Measurements from ENCODE around the gene LSS. TPM values are rescaled to one million over a fixed set of nuclear protein-coding genes. Genes with fewer than 3 reads are reported as not detected.

Gene LSS
- total RNA-seq, 2 donors from 2014 or later: 56.7 to 85.2 TPM

- Histone ChIP-seq H3K9ac (ENCODE audit: extremely low read depth, low read length, poor library complexity, severe bottlenecking) (no peak overlapping the region), H3K27ac (ENCODE audit: low read depth, low read length) (no peak overlapping the region), H3K4me3 (ENCODE audit: low read length) (no peak overlapping the region), H3K4me1 (ENCODE audit: control insufficient read depth, insufficient read depth, low read length) (no peaks in the 10 kb centered on the region), H3K9me3 (ENCODE audit: control insufficient read depth, low read length) (no peaks in the 10 kb centered on the region), H3K27me3 (ENCODE audit: control insufficient read depth, insufficient read depth, low read length, poor library complexity, severe bottlenecking) (no peaks in the 10 kb centered on the region), H3K36me3 (ENCODE audit: control insufficient read depth, insufficient read depth, low read length) (peaks cover 20% of the 10 kb centered on the region)
- DNase-seq: no peak
- Mint-ChIP-seq H3K4me3 (no peak overlapping the region), H3K27me3 (ENCODE audit: insufficient read depth) (no peaks in the 10 kb centered on the region), H3K36me3 (ENCODE audit: low read depth) (peaks cover 29% of the 10 kb centered on the region), H3K4me1 (no peaks in the 10 kb centered on the region), H3K9me3 (no peaks in the 10 kb centered on the region), H3K27ac (no peak overlapping the region)
- WGBS, 2 experiments (ENCODE audit: insufficient coverage in 1 of 2, insufficient read length in 1 of 2): 89 to 92% methylated on average over 12 to 16 of the region's 16 CpGs
- TF ChIP-seq CTCF (conservative IDR thresholded peaks at IDR 0.05): peak; percentile 53
Measured at GRCh38 chr21:46210378-46211136, 18.0 kb downstream of the LSS start.

GRCh38 chr21:46208761-46209721, 19.5 kb downstream of the LSS start:
- DNase-seq: no peak
- Mint-ChIP-seq H3K36me3 (ENCODE audit: low read depth) (peaks cover 39% of the 10 kb centered on the region), H3K27me3 (ENCODE audit: insufficient read depth) (no peaks in the 10 kb centered on the region), H3K4me1 (no peaks in the 10 kb centered on the region), H3K27ac (no peak overlapping the region), H3K4me3 (no peak overlapping the region), H3K9me3 (no peaks in the 10 kb centered on the region)
- Histone ChIP-seq H3K4me1 (ENCODE audit: control insufficient read depth, insufficient read depth, low read length) (no peaks in the 10 kb centered on the region), H3K9me3 (ENCODE audit: control insufficient read depth, low read length) (no peaks in the 10 kb centered on the region), H3K9ac (ENCODE audit: extremely low read depth, low read length, poor library complexity, severe bottlenecking) (no peak overlapping the region), H3K27me3 (ENCODE audit: control insufficient read depth, insufficient read depth, low read length, poor library complexity, severe bottlenecking) (no peaks in the 10 kb centered on the region), H3K4me3 (ENCODE audit: low read length) (no peak overlapping the region), H3K36me3 (ENCODE audit: control insufficient read depth, insufficient read depth, low read length) (peaks cover 34% of the 10 kb centered on the region), H3K27ac (ENCODE audit: low read depth, low read length) (no peak overlapping the region)
- no peak for TF ChIP-seq CTCF (conservative IDR thresholded peaks at IDR 0.05)
- WGBS, 2 experiments (ENCODE audit: insufficient coverage in 1 of 2, insufficient read length in 1 of 2): 92 to 97% methylated on average over 21 to 23 of the region's 23 CpGs

GRCh38 chr21:46207920-46208591, 20.5 kb downstream of the LSS start:
- no peak for TF ChIP-seq CTCF (conservative IDR thresholded peaks at IDR 0.05)
- H3K4me1 Mint-ChIP-seq: no peaks in the 10 kb centered on the region
- WGBS, 2 experiments (ENCODE audit: insufficient coverage in 1 of 2, insufficient read length in 1 of 2): 91 to 96% methylated on average over 24 to 27 of the region's 27 CpGs
- Histone ChIP-seq H3K9me3 (ENCODE audit: control insufficient read depth, low read length) (no peaks in the 10 kb centered on the region), H3K27ac (ENCODE audit: low read depth, low read length) (no peak overlapping the region), H3K4me1 (ENCODE audit: control insufficient read depth, insufficient read depth, low read length) (no peaks in the 10 kb centered on the region), H3K27me3 (ENCODE audit: control insufficient read depth, insufficient read depth, low read length, poor library complexity, severe bottlenecking) (no peaks in the 10 kb centered on the region), H3K4me3 (ENCODE audit: low read length) (no peak overlapping the region), H3K36me3 (ENCODE audit: control insufficient read depth, insufficient read depth, low read length) (peaks cover 44% of the 10 kb centered on the region), H3K9ac (ENCODE audit: extremely low read depth, low read length, poor library complexity, severe bottlenecking) (no peak overlapping the region)
- H3K4me3 Mint-ChIP-seq: no peak overlapping the region
- no peaks in the 10 kb centered on the region for H3K9me3 Mint-ChIP-seq
- H3K27me3 Mint-ChIP-seq (ENCODE audit: insufficient read depth): no peaks in the 10 kb centered on the region
- no peak for DNase-seq
- H3K27ac Mint-ChIP-seq: no peak overlapping the region
- peaks cover 43% of the 10 kb centered on the region for H3K36me3 Mint-ChIP-seq (ENCODE audit: low read depth)

Measured in endodermal cell (in vitro differentiated cells).